ENCODE data around the gene LSM4. TPM values are rescaled to one million over a fixed set of nuclear protein-coding genes. Genes with fewer than 3 reads are reported as not detected.

The LSM4 gene
- total RNA-seq, 1 experiment from 2014 or later, result 115 TPM

DNA sequence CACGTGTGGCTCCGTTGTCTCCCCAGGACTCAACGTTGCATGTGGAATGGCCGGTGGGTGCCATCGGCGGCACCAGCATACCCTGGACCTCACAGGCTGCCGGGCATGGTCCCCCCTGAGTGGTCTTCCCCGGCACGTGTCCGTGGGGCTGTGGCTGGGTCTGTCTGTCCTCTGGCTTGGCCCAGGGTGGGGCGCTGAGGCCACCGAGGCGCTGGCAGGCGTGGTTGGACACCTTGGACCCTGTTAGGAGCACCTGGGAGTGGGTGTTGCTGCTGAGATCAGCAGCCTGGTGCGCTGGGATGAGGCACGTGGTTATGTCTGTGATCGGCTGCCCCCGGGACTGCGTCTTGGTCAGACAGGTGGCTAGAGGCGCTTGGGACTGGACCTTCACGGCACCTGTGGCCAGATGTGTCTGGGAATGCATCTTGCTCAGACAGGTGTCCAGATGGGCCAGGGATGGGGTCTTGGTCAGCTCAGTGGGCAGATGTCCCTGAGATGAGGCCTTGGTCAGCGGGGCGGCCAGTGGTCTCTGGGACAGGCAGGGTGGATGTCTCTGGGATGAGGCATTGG is 57.8 kb downstream of the LSM4 start:
- no peak overlapping the region for H3K27ac Mint-ChIP-seq (ENCODE audit: unreplicated experiment)
- no peaks in the 10 kb centered on the region for H3K4me1 Mint-ChIP-seq (ENCODE audit: low read depth, unreplicated experiment)
- no peaks in the 10 kb centered on the region for H3K9me3 Mint-ChIP-seq (ENCODE audit: low read depth, unreplicated experiment)
- DNase-seq, result no peak
- H3K27me3 Mint-ChIP-seq (ENCODE audit: unreplicated experiment), result no peaks in the 10 kb centered on the region
- CTCF ChIA-PET, result no interaction called here
- no TSS peak for BruUV-seq (replicated peaks)
- TF ChIP-seq, protein P1, sequence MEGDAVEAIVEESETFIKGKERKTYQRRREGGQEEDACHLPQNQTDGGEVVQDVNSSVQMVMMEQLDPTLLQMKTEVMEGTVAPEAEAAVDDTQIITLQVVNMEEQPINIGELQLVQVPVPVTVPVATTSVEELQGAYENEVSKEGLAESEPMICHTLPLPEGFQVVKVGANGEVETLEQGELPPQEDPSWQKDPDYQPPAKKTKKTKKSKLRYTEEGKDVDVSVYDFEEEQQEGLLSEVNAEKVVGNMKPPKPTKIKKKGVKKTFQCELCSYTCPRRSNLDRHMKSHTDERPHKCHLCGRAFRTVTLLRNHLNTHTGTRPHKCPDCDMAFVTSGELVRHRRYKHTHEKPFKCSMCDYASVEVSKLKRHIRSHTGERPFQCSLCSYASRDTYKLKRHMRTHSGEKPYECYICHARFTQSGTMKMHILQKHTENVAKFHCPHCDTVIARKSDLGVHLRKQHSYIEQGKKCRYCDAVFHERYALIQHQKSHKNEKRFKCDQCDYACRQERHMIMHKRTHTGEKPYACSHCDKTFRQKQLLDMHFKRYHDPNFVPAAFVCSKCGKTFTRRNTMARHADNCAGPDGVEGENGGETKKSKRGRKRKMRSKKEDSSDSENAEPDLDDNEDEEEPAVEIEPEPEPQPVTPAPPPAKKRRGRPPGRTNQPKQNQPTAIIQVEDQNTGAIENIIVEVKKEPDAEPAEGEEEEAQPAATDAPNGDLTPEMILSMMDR (IDR thresholded peaks at IDR 0.05; ENCODE audit: unreplicated experiment), result no peak
- H3K4me3 Mint-ChIP-seq (ENCODE audit: low read depth, unreplicated experiment), result no peak overlapping the region
- peaks cover 5% of the 10 kb centered on the region for H3K36me3 Mint-ChIP-seq (ENCODE audit: insufficient read depth, unreplicated experiment)
- intact Hi-C loops (cut with micrococcal nuclease; ENCODE audit: unreplicated experiment), result no loop called here

DNA sequence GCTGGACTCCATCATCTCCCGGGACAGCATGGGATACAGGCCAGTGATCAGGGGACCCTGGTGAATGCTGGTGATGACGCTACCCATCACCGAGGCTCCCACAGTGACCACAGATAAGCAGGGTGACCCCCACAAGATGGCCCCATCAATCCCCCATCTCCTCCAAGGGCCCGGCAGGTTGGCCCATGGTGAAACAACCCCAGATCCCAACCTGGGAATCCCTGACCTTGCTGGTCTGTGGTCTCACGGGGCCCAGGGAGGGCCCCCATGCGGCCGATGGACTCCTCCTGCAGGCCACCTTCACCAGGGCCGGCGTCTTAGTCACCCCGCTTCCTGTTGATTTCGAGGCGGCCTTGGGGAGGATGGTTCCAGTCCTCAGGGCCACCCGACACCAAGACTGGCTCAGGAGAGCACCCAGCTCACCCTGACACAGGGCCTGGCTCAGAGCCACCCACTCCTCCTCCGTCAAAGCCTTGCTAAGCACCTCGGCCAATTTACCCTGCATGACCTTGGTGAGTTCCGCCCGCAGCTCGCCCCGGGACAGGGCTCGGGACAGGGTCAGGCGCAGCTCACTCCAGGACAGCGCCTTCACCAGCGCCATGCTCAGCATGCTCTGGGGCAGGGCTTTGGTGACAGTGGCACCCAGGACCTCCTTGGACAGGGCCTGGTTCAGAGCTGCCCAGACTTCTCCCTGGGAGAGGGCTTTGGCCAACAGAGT is 58.6 kb downstream of the LSM4 start:
- CTCF ChIA-PET, result no interaction called here
- Mint-ChIP-seq H3K27ac (ENCODE audit: unreplicated experiment) (no peak overlapping the region), H3K27me3 (ENCODE audit: unreplicated experiment) (no peaks in the 10 kb centered on the region), H3K36me3 (ENCODE audit: insufficient read depth, unreplicated experiment) (peaks cover 5% of the 10 kb centered on the region), H3K4me3 (ENCODE audit: low read depth, unreplicated experiment) (no peak overlapping the region), H3K4me1 (ENCODE audit: low read depth, unreplicated experiment) (no peaks in the 10 kb centered on the region), H3K9me3 (ENCODE audit: low read depth, unreplicated experiment) (no peaks in the 10 kb centered on the region)
- TF ChIP-seq, protein P1 (IDR thresholded peaks at IDR 0.05; ENCODE audit: unreplicated experiment), result no peak
- intact Hi-C loops (cut with micrococcal nuclease; ENCODE audit: unreplicated experiment), result no loop called here
- DNase-seq, result no peak
- BruUV-seq (replicated peaks), result no TSS peak

DNA sequence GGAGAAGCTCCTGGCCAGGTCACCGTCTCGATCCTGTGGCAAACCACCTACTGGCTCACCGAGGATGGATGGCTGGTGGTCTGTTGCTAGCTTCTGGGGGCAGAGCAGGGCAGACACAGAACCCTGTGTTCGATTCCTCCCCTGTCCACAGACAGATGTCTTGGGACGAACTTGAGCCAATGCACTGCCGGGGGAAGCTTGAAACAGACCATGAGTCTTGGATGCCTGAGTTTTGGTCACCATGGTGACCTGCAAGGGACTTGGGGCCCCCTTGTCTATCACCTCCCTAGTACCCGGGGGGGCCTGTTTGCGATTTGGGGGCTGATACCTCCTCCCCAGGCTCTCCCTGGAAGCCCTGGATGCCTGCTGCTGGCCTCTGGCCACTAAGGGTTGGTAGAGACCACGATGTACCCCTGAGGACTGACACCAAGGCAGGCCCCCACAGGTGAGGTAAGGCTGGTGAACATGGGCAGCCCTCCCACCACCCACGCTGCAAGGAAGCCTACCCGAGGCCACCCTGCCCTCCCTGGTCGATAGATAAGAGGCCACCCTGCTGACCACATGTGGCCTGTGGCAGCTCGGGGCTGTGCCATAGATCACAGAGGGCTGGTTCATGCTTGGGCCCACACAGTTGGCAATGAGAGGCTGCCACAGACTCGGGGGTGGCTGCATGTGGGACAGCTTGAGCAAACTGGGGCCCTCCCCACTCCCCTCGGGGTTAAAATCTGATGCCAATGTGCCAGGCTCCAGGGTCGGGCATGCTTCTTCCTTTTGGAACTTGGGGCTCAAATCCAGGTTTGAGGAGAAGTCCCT is 59.3 kb downstream of the LSM4 start:
- H3K4me1 Mint-ChIP-seq (ENCODE audit: low read depth, unreplicated experiment), result no peaks in the 10 kb centered on the region
- DNase-seq, result no peak
- H3K36me3 Mint-ChIP-seq (ENCODE audit: insufficient read depth, unreplicated experiment), result peaks cover 5% of the 10 kb centered on the region
- no peak overlapping the region for H3K4me3 Mint-ChIP-seq (ENCODE audit: low read depth, unreplicated experiment)
- H3K9me3 Mint-ChIP-seq (ENCODE audit: low read depth, unreplicated experiment), result no peaks in the 10 kb centered on the region
- no TSS peak for BruUV-seq (replicated peaks)
- TF ChIP-seq, protein P1 (IDR thresholded peaks at IDR 0.05; ENCODE audit: unreplicated experiment), result no peak
- intact Hi-C loops (cut with micrococcal nuclease; ENCODE audit: unreplicated experiment), result no loop called here
- no peak overlapping the region for H3K27ac Mint-ChIP-seq (ENCODE audit: unreplicated experiment)
- no peaks in the 10 kb centered on the region for H3K27me3 Mint-ChIP-seq (ENCODE audit: unreplicated experiment)
- CTCF ChIA-PET, result no interaction called here

DNA sequence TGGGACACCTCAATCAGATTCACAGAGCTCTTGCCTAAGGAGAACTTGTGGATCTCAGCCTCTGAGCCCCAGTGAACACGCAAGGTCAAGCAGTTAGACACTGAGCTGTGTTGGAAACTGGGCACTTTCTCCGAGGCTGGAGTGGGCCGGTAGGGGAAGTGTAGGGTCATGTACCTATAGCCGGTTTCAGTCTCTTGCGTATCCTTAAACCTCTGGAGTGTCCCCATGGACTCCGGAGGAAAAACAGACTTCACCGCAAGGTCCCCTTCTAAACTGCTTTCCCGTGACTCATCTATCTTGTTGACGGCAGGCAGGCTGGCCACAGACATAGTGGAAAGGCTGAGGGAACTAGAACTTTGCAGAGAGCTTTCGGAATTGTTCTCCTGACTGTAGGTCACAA is 60.0 kb downstream of the LSM4 start:
- intact Hi-C loops (cut with micrococcal nuclease; ENCODE audit: unreplicated experiment), result no loop called here

More for the DNA sequence above, 60.0 kb downstream of the LSM4 start:
- DNase-seq, result no peak
- no peaks in the 10 kb centered on the region for H3K9me3 Mint-ChIP-seq (ENCODE audit: low read depth, unreplicated experiment)
- H3K4me3 Mint-ChIP-seq (ENCODE audit: low read depth, unreplicated experiment), result no peak overlapping the region
- CTCF ChIA-PET, result no interaction called here
- H3K27ac Mint-ChIP-seq (ENCODE audit: unreplicated experiment), result no peak overlapping the region
- H3K27me3 Mint-ChIP-seq (ENCODE audit: unreplicated experiment), result no peaks in the 10 kb centered on the region
- H3K36me3 Mint-ChIP-seq (ENCODE audit: insufficient read depth, unreplicated experiment), result peaks cover 5% of the 10 kb centered on the region
- TF ChIP-seq, protein P1 (IDR thresholded peaks at IDR 0.05; ENCODE audit: unreplicated experiment), result no peak
- H3K4me1 Mint-ChIP-seq (ENCODE audit: low read depth, unreplicated experiment), result no peaks in the 10 kb centered on the region
- BruUV-seq (replicated peaks), result no TSS peak
